ENCODE data around the gene BUD31.
"Not testable (repeated sequence)": the region's sequence is repeated elsewhere in the genome, so short reads cannot be mapped to it uniquely, and the experiment has no call there.

The BUD31 gene

DNA sequence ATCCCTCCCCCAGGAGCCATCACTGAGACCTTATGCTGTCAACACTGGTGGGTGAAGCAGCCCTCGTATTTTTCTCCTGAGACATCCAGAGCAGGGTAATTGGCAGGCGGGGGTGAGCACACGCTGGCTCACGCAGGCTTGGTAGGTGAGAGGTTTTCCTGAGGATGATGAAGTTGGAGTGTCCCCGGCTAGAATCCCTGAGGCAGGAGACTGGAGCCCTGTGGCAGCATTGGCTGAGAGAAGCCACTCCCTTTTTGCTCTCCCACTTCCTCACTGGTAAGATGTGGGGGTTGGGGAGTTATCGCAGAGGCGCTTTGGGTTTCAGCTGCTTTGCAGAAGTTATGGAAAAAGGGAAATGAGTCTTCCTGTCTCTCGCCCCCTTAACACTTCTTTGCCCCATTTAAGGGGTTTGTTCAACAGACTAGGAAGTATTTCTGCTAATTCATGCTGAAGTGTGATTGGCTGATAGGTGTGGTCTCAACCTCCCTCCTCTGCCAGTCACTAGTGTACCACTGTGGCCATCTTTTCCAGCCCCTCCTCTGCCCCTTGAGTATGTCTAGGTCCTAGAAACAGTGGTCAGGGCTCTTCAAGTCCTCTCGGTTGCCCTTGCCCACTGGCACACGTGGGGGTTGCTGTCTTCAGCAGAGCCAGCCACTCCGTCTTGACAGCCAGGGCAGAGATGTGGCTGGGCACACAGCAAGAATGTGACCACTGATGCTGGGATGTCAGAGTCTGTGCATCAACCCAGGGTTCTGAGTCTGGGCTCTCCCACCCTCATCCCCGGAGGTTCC, 28.5 kb upstream of the BUD31 start:
- DNase-seq (ENCODE audit: low read depth in 1 of 2, low spot score in 1 of 2): no peak

GRCh38 chr7:99380823-99381663, 27.7 kb upstream of the BUD31 start:
- DNase-seq (ENCODE audit: low read depth in 1 of 2, low spot score in 1 of 2): peak; percentile 65 to 91

DNA sequence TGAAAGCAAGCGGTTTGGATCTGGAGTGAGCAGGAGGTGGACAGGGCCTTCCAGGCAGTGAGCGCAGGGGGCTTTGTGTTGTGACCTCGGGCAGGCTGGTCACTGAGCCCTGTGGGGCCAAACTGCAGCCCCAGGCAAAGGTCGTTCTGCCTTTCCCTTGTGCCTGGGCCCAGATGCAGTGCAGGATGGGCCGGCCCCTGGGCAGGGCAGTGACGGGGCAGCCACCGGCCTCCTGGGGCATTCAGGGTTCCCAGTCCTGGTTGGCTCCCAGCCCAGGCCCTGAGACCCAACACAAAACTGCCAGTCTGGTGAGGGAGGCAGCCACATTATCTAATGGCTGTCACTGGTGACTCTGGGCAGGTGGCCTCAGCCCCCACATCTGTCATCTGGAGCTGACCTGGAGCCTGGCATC, 27.1 kb upstream of the BUD31 start:
- DNase-seq (ENCODE audit: low read depth in 1 of 2, low spot score in 1 of 2): no peak

GRCh38 chr7:99383203-99383602, 25.6 kb upstream of the BUD31 start:
- no peak for DNase-seq (ENCODE audit: low read depth in 1 of 2, low spot score in 1 of 2)

DNA sequence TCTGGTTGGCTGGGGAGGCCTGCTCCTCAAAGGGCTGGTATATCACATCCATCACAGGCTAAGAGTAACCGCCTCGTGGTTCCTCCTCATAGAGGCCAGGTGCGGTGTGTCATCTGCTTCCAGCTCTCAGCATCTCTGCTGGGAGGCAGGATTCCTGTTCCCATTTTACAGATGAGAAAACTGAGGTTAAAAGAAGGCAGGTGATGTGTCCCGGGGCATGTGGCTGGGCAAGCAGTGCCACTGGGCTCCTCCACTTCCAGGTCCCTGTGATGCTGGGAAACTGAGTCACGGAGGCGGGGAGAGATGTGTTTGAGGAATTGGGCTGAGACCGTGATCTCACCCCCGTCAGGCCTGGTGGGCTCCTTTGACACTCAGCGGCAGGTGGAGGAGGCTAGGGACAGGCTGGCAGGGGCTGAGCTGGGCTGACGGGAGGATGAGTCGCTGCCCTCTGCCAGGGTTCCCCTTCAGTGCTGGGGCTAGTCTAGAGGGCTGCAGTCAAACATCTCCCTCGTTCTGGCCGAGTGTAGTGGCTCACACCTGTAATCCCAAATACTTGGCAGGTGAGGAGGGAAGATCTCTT, 24.9 kb upstream of the BUD31 start:
- DNase-seq (ENCODE audit: low read depth in 1 of 2, low spot score in 1 of 2): no peak

DNA sequence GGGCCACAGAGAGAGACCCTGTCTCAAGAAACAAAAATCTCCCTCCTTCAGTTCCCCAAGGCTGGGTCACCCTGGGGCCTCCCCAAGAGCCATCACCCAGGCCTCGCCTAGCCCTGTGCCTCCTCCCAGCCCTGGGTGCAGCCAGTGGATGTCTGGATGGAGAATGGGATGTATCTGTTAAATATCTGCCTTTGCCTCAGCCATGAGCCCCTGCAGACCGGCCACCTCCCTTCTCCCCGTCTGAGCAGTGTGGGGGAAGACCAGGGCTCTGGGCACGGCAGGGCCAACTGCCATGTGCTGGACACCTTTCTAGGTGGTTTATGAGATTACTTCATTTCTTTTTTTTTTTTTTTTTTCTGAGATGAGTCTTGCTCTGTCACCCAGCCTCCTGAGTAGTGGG, 24.2 kb upstream of the BUD31 start:
- no peak for DNase-seq (ENCODE audit: low read depth in 1 of 2, low spot score in 1 of 2)

GRCh38 chr7:99385564-99385963, 23.2 kb upstream of the BUD31 start:
- DNase-seq (ENCODE audit: low read depth in 1 of 2, low spot score in 1 of 2): no peak

- DNase-seq (ENCODE audit: low read depth in 1 of 2, low spot score in 1 of 2): no peak
These were observed 22.1 kb upstream of the BUD31 start for GRCh38 chr7:99386584-99387238.

DNA sequence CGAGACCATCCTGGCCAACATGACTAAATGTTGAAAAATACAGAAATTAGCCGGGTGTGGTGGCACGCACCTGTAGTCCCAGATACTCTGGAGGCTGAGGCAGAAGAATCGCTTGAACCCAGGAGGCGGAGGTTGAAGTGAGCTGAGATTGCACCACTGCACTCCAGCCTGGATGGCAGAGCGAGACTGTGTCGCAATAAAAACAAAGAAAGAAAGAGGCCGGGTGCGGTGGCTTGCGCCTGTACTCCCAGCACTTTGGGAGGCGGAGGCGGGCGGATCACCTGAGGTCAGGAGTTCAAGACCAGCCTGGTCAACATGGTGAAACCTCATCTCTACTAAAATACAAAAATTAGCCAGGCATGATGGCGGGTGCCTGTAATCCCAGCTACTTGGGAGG, 21.5 kb upstream of the BUD31 start:
- not testable (repeated sequence) for DNase-seq (ENCODE audit: low read depth in 1 of 2, low spot score in 1 of 2)

- DNase-seq (ENCODE audit: low read depth in 1 of 2, low spot score in 1 of 2): no peak
These were observed 20.9 kb upstream of the BUD31 start for GRCh38 chr7:99387912-99388311.

DNA sequence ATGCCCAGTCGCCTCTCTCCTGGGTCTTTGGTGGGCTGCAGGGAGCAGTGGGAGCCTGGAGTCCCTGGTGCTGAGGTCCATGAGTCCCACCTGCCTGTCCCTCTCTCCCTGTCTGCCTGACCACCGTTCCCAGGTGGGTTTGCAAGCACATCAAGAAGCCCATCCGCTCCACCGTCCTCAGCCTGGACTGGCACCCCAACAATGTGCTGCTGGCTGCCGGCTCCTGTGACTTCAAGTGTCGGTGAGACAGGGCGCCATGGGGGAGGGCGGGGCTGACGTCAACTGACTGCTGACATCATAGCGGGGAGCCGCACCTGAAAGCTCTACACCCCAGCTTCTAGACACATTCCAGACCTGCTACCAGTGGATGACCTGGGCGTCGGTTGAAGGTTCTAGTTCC, 19.0 kb upstream of the BUD31 start:
- no peak for DNase-seq (ENCODE audit: low read depth in 1 of 2, low spot score in 1 of 2)

GRCh38 chr7:99390941-99391602, 17.7 kb upstream of the BUD31 start:
- DNase-seq (ENCODE audit: low read depth in 1 of 2, low spot score in 1 of 2): no peak

GRCh38 chr7:99392046-99392445, 16.7 kb upstream of the BUD31 start:
- DNase-seq (ENCODE audit: low read depth in 1 of 2, low spot score in 1 of 2): no peak

GRCh38 chr7:99392659-99393354, 16.0 kb upstream of the BUD31 start:
- peak; percentile 57 to 60 for DNase-seq (ENCODE audit: low read depth in 1 of 2, low spot score in 1 of 2)

DNA sequence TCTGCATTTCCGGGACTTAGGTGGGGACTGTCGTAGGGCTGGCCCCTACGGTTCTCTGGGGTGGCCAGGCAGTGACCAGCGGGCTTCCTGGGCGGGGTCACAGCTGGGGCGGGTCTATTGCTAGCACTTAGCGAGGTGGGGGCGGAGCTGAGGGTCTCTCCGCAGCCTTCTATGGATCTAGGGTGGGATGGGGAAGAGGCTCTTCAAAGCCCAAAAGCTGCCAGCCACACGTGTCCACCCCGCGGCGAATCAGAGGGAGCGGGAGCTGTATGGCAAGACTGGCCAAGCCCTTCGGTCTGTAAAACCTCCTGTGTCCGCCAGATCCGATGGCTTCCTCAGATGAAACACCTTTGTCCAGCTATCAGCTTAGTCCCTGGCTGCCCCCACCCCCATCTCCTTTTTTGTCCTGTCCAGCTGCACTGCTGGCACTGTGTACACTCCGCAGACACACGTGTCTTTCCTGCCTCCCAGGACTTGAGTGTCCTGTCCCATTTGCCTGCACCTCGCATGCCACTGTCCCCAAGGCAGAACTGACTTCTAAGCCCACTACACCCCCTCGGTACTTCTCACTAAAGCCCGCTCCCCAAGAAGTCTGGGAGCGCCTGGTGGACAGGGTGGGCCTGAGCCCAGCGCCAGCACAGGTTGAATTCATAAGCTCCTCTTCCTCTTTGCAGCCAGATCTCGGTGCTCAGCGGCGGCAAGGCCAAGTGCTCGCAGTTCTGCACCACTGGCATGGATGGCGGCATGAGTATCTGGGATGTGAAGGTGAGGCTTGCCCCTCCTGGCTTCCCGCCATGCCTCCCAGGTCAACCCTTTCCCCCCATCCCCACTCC, 15.2 kb upstream of the BUD31 start:
- DNase-seq (ENCODE audit: low read depth in 1 of 2, low spot score in 1 of 2): no peak

GRCh38 chr7:99394188-99394502, 14.6 kb upstream of the BUD31 start:
- no peak for DNase-seq (ENCODE audit: low read depth in 1 of 2, low spot score in 1 of 2)

DNA sequence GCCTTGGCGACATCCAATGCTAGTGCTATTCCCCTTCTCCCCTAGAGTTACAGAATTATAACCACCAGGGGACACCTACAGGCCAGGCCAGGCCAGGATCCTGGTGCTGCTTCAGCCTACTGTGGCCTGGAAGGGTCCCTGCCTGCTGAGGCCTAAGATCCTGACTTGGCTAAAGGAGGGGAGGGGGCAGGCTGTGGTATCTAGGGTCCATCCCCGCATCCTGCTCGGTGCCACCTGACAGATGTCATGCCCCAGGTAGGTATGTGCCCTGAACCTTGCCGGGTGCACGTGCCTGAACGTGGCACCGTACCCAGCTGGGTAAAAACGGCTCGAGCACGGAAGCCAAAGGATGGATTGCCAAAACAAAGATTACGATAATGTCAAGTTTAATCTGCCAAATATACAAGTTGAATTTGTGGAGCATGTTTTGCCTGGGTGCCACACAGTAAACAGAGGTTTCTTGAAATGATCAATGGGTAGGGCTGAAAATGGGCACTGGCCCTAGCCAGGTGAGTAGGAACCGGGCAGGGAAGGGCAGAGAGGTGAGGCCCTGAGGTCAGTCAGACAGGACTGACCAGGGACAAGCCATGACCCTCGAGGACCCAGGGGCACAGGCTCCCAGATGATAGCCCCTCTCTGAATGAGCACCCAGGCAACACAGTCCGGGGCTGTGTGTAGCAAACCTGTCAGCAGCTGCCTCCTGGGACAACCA, 13.0 kb upstream of the BUD31 start:
- no peak for DNase-seq (ENCODE audit: low read depth in 1 of 2, low spot score in 1 of 2)

GRCh38 chr7:99396418-99397296, 12.1 kb upstream of the BUD31 start:
- no peak for DNase-seq (ENCODE audit: low read depth in 1 of 2, low spot score in 1 of 2)

Data from activated CD4-positive, alpha-beta T cell treated with anti-CD3 and anti-CD28 coated beads, Interleukin-2, amount 50 U/mL, for 24 hours (primary cell).